Heart right ventricle (tissue), 16 donors: ENCODE results near the gene PLCB4. TPM values are rescaled to one million over a fixed set of nuclear protein-coding genes. Genes with fewer than 3 reads are reported as not detected.
A peak's percentile ranks its signal among the peaks of the same experiment; 100 is the strongest.

Source experiments
- ATAC-seq, 8 donors: fragments of 200-7000 bp; cut with Tn5 transposase; one replicate each; pipeline ENCODE4 v1.9.1; 2020; ENCODE audit warnings: mild to moderate bottlenecking in 8 of 8, moderate library complexity in 8 of 8, moderate number of reproducible peaks in 1 of 8
- DNase-seq, 2 donors: peaks; one replicate each; pipeline ENCODE4 v3.0.0-alpha.2; 2020
- H3K27ac ChIP-seq, 10 donors: fragments of 200-600 bp; sonication (generic) in 2 of 10; one replicate each; pipeline versions ENCODE4 v1.5.0 to v1.8.0; 2020 to 2022; ENCODE audit warnings: mild to moderate bottlenecking in 3 of 10
- H3K27me3 ChIP-seq, 7 donors: fragments of 200-600 bp; one replicate each; pipeline ENCODE4 v1.8.0; 2021 to 2022; ENCODE audit warnings: mild to moderate bottlenecking in 2 of 7
- H3K36me3 ChIP-seq, 9 donors: fragments of 200-600 bp; sonication (generic) in 1 of 9; one replicate each; pipeline versions ENCODE4 v1.5.0 to v1.8.0; 2020 to 2022; ENCODE audit warnings: mild to moderate bottlenecking in 2 of 9
- H3K4me1 ChIP-seq, 9 donors: fragments of 200-600 bp; sonication (generic) in 1 of 9; one replicate each; pipeline versions ENCODE4 v1.5.0 to v1.8.0; 2020 to 2022; ENCODE audit warnings: mild to moderate bottlenecking in 4 of 9
- H3K4me3 ChIP-seq, 10 donors: fragments of 200-600 bp; sonication (generic) in 2 of 10; one replicate each; pipeline versions ENCODE4 v1.5.0 to v1.8.0; 2020 to 2022; ENCODE audit warnings: mild to moderate bottlenecking in 7 of 10, moderate library complexity in 2 of 10
- H3K9me3 ChIP-seq, 11 donors: fragments of 200-600 bp in 10 of 11; sonication (generic) in 2 of 11; one replicate each; pipeline versions ENCODE4 v1.5.0 to v1.8.0; 2013 to 2022; ENCODE audit warnings: mild to moderate bottlenecking in 2 of 11, control low read depth in 1 of 11, moderate library complexity in 1 of 11
- CTCF ChIP-seq, 9 donors: fragments of 200-600 bp; sonication (generic) in 2 of 9; IDR thresholded peaks; one replicate each; pipeline versions ENCODE4 v1.5.0 to v1.8.0; 2021 to 2022; ENCODE audit warnings: antibody characterized with exemption in 9 of 9, mild to moderate bottlenecking in 5 of 9, moderate library complexity in 1 of 9
- WGBS, 2 donors: extraction: QIAGEN DNeasy Blood & Tissue Kit; methylation state at CpG; one replicate each; pipeline ENCODE4 v1.1.7; 2013; ENCODE audit warnings: inconsistent platforms in 1 of 2; 5-methylcytosine and 5-hydroxymethylcytosine counted together
- intact Hi-C, 10 donors: fragments of 100-400 bp; cut with DNase I; formaldehyde crosslinking; loops; one replicate each; pipeline versions ENCODE4 v1.11.1 to v1.14.2; 2022
- polyA plus RNA-seq, 2 donors: library from polyadenylated mRNA; stranded (reverse); fragments of 200-250 nt; gene quantifications; one replicate each; pipeline ENCODE4 v1.2.3, GENCODE V29; 2013
- total RNA-seq, 10 donors: library from RNA; stranded (reverse); fragmentation: NEBNext Ultra II Directional in 3 of 10; extraction: Animal tissue kit (Norgen Biotek cat#: 25700) in 3 of 10; gene quantifications; one replicate each; pipeline versions ENCODE4 v1.2.1 to v1.2.4, GENCODE V29; 2021 to 2023
- donor health status: Arrhythmogenic right ventricular cardiomyopathy.
- donor health status: ischemic (EF 13 %, LVEDD 7.1; RV severe dilation, severe dysfunction).
- donor health status: healthy with polysubstance abuse.
- donor health status: DM: no; HTN: yes; CAD: no.
- donor health status: DM: no; HTN: no; CAD: no.
- donor health status: ischemic (EF 25% LVEDD 6.9; RV normal size, moderate dysfunction).
- donor health status: ischemic (EF 25% LVEDD 5.7; RV mildly dilated, moderate dysfunction).
- donor health status: healthy.
- donor health status: DM: yes; HTN: yes; CAD: no.
- donor health status: Ischemic cardiomyopathy.
- donor health status: ischemic (EF 35%, LVEDD 5.7; RV mildly dilated, moderate dysfunction).
- donor health status: nonischemic (EF 11% LVEDD 7.7; RV severe dilation, severe dysfunction).
- donor health status: DM: yes; HTN: yes; CAD: no.
- donor health status: PGD.
- donor health status: ischemic (EF 29% LVEDD 5.4; RV normal size, mild dysfunction).
- donor health status: nonischemic (EF 23%, LVEDD 6.1; RV moderate dilation, normal function).

PLCB4 gene
- total and polyA plus RNA-seq, 12 donors, result 3.6 to 33.3 (median 28.4) TPM

DNA sequence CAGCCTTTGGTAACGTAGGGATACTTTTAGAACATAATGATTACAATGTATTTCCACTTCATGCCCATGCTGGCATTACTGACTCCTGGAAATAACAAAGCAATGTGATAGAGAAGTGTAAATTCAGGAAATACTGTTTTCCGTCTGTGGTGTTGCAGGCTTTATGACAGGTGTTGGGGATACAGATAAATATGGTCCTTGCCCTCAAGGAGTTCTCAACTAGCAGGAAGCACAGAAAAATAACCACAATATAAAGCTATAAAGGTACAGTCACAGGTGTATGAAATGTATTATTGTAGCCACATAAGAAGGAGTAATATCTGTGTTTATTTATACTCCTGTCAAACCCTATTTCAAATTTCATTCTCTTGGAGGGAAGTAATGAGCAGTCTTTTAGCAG lies 432.6 kb downstream of the PLCB4 start:
- Histone ChIP-seq H3K4me1 (peaks cover 0 to 16% (median 4%) of the 10 kb centered on the region in 9 donors), H3K36me3 (no peaks in the 10 kb centered on the region), H3K27ac (no peak overlapping the region), H3K4me3 (no peak overlapping the region), H3K9me3 (no peaks in the 10 kb centered on the region), H3K27me3 (peaks cover 3 to 19% (median 18%) of the 10 kb centered on the region in 7 donors)
- ATAC-seq, result no peak
- WGBS, 2 donors, result 83 to 87% methylated on average over 2 of the region's 2 CpGs
- no peak for TF ChIP-seq CTCF (IDR thresholded peaks at IDR 0.05)
- intact Hi-C loops, result no loop called here
- no peak for DNase-seq

DNA sequence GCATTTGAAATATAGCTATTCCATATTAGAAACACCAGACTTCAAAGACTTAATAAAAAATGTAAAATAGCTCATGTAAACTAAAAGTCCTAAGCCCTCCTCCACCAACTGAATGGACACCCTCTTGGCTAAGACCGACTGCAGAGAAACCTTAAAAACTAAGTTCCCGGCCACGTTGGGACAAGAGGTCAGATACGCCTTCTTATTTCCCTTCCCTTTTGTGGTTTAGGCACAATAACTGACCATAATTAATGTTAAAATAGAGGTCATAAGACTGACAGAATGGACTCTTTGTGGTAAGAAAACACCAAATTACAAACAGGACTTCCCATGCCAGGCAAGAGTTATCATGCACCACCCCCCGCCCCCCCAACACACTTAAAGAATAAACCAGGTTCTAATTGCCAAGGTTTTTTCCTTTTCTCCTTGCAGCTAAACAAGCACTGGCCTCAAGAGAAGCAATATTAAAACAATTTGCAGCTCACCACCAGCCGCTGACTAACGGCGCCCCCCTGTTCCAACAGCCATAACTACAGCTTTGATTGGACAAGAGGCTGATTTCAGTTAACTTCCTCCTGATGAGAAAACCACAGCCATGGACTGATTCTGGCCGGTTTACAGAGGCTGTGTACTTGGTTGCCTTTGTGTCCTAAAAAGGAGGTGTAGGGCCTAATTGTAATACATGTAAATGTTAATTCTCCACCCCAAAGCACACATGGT lies 434.8 kb downstream of the PLCB4 start:
- intact Hi-C loops, result no loop called here
- TF ChIP-seq CTCF (IDR thresholded peaks at IDR 0.05), result peak in 1 of 9 donors; percentile 10
- no peak overlapping the region for H3K27ac ChIP-seq
- H3K4me1 ChIP-seq, result peaks cover 5 to 37% (median 11%) of the 10 kb centered on the region in 9 donors
- no peak overlapping the region for H3K4me3 ChIP-seq
- ATAC-seq, result no peak
- WGBS, 2 donors, result 57 to 58% methylated on average over 9 of the region's 9 CpGs
- no peaks in the 10 kb centered on the region for H3K9me3 ChIP-seq
- peaks cover 18 to 41% (median 40%) of the 10 kb centered on the region in 7 donors for H3K27me3 ChIP-seq
- H3K36me3 ChIP-seq, result no peaks in the 10 kb centered on the region
- DNase-seq, result no peak

GRCh38 chr20:9506280-9506821 lies 437.5 kb downstream of the PLCB4 start:
- peaks cover 5 to 29% (median 11%) of the 10 kb centered on the region in 9 donors for H3K4me1 ChIP-seq
- H3K9me3 ChIP-seq, result no peaks in the 10 kb centered on the region
- peak overlapping the region in 8 of 10 donors; percentile 12 to 33 (median 26) for H3K4me3 ChIP-seq
- peak in 1 of 8 donors; percentile 15 for ATAC-seq
- WGBS, 2 donors, result 7 to 8% methylated on average over 34 of the region's 34 CpGs
- H3K27ac ChIP-seq, result no peak overlapping the region
- intact Hi-C loops, result no loop called here
- H3K27me3 ChIP-seq, result peaks cover 18 to 68% (median 66%) of the 10 kb centered on the region in 7 donors
- H3K36me3 ChIP-seq, result no peaks in the 10 kb centered on the region
- no peak for TF ChIP-seq CTCF (IDR thresholded peaks at IDR 0.05)
- DNase-seq, result peak in 1 of 2 donors; percentile 17

- Histone ChIP-seq H3K4me3 (peak overlapping the region in 8 of 10 donors; percentile 12 to 33 (median 26)), H3K27me3 (peaks cover 18 to 74% (median 72%) of the 10 kb centered on the region in 7 donors), H3K4me1 (peaks cover 5 to 29% (median 11%) of the 10 kb centered on the region in 9 donors), H3K27ac (no peak overlapping the region), H3K9me3 (no peaks in the 10 kb centered on the region), H3K36me3 (no peaks in the 10 kb centered on the region)
- DNase-seq (peak in 1 of 2 donors; percentile 22), ATAC-seq (peak in 3 of 8 donors; percentile 20 to 42 (median 38))
- intact Hi-C loops, result no loop called here
- 2 to 4% methylated on average over 31 of the region's 31 CpGs for WGBS, 2 donors
- no peak for TF ChIP-seq CTCF (IDR thresholded peaks at IDR 0.05)
These were observed 438.1 kb downstream of the PLCB4 start for GRCh38 chr20:9506964-9507369.
